Endodermal cell (in vitro differentiated cells): ENCODE measurements around the gene KIF5C. TPM values are rescaled to one million over a fixed set of nuclear protein-coding genes. Genes with fewer than 3 reads are reported as not detected.

Experiments used
- DNase-seq: peaks from one replicate; pipeline ENCODE4 v3.0.0-alpha.2; 2017
- H3K27ac ChIP-seq: 2 replicates; pipeline ENCODE4 v1.5.1; 2013; ENCODE audit warnings: mild to moderate bottlenecking, low read depth, low read length, moderate library complexity
- H3K27me3 ChIP-seq: 2 replicates; pipeline ENCODE4 v1.6.1; 2013; ENCODE audit warnings: mild to moderate bottlenecking, low read length, moderate library complexity; ENCODE audit not compliant: insufficient read depth, control insufficient read depth, poor library complexity, severe bottlenecking
- H3K36me3 ChIP-seq: 2 replicates; pipeline ENCODE4 v1.7.0; 2013; ENCODE audit warnings: mild to moderate bottlenecking, low read length, moderate library complexity; ENCODE audit not compliant: control insufficient read depth, insufficient read depth
- H3K4me1 ChIP-seq: one replicate; pipeline ENCODE4 v1.7.0; 2013; ENCODE audit warnings: low read length; ENCODE audit not compliant: control insufficient read depth, insufficient read depth
- H3K4me3 ChIP-seq: 2 replicates; pipeline ENCODE4 v1.5.1; 2013; ENCODE audit warnings: mild to moderate bottlenecking, low read length, moderate library complexity
- H3K9ac ChIP-seq: 2 replicates; pipeline ENCODE4 v1.6.1; 2013; ENCODE audit warnings: mild to moderate bottlenecking, low read length, moderate library complexity; ENCODE audit not compliant: poor library complexity, severe bottlenecking; ENCODE audit errors: extremely low read depth
- H3K9me3 ChIP-seq: 2 replicates; pipeline ENCODE4 v1.6.1; 2013; ENCODE audit warnings: mild to moderate bottlenecking, low read length, moderate library complexity; ENCODE audit not compliant: control insufficient read depth
- H3K27ac Mint-ChIP-seq: 2 replicates; pipeline ENCODE4 v1.8.0; 2020; ENCODE audit warnings: mixed read lengths
- H3K27me3 Mint-ChIP-seq: 2 replicates; pipeline ENCODE4 v1.8.0; 2021; ENCODE audit warnings: mild to moderate bottlenecking, mixed read lengths; ENCODE audit not compliant: insufficient read depth
- H3K36me3 Mint-ChIP-seq: 2 replicates; pipeline ENCODE4 v1.8.0; 2020; ENCODE audit warnings: low read depth, mixed read lengths
- H3K4me1 Mint-ChIP-seq: 2 replicates; pipeline ENCODE4 v1.8.0; 2020; ENCODE audit warnings: mixed read lengths
- H3K4me3 Mint-ChIP-seq: 2 replicates; pipeline ENCODE4 v1.8.0; 2020; ENCODE audit warnings: mild to moderate bottlenecking, moderate library complexity, mixed read lengths
- H3K9me3 Mint-ChIP-seq: 2 replicates; pipeline ENCODE4 v1.8.0; 2020; ENCODE audit warnings: mild to moderate bottlenecking, mixed read lengths
- CTCF ChIP-seq: fragments of 200-600 bp; sonication (generic); conservative IDR thresholded peaks from 2 replicates; pipeline ENCODE4 v1.5.0; 2021; ENCODE audit warnings: antibody characterized with exemption, mild to moderate bottlenecking
- WGBS, 2 experiments: methylation state at CpG; one replicate each; pipeline versions ENCODE4 v1.1.5 to v1.1.7; 2013; ENCODE audit warnings: missing lambda C conversion rate in 2 of 2, mixed read lengths in 1 of 2; ENCODE audit not compliant: insufficient coverage in 1 of 2, insufficient read length in 1 of 2; 5-methylcytosine and 5-hydroxymethylcytosine counted together
- total RNA-seq, 2 donors: library from RNA; stranded (reverse); fragmentation: NEBNext Ultra II Directional in 1 of 2; extraction: Animal tissue kit (Norgen Biotek cat#: 25700) in 1 of 2; gene quantifications; 2 replicates in 1 of 2; 3 replicates in 1 of 2; pipeline ENCODE4 v1.2.1, GENCODE V29; 2021

The KIF5C gene
- total RNA-seq, 2 donors from 2014 or later: 39.1 to 41.9 TPM

GRCh38 chr2:148959745-148960144, 84.7 kb downstream of the KIF5C start:
- H3K4me1 Mint-ChIP-seq: no peaks in the 10 kb centered on the region
- DNase-seq: no peak
- no peaks in the 10 kb centered on the region for H3K9me3 ChIP-seq
- peaks cover 41% of the 10 kb centered on the region for H3K36me3 Mint-ChIP-seq
- no peaks in the 10 kb centered on the region for H3K9me3 Mint-ChIP-seq
- H3K4me3 Mint-ChIP-seq: no peak overlapping the region
- no peak overlapping the region for H3K27ac Mint-ChIP-seq
- H3K27me3 ChIP-seq: no peaks in the 10 kb centered on the region
- H3K36me3 ChIP-seq: peaks cover 28% of the 10 kb centered on the region
- no peaks in the 10 kb centered on the region for H3K4me1 ChIP-seq
- no peak overlapping the region for H3K27ac ChIP-seq
- peaks cover 2% of the 10 kb centered on the region for H3K27me3 Mint-ChIP-seq
- no peak overlapping the region for H3K4me3 ChIP-seq
- 94 to 97% methylated on average over 4 to 5 of the region's 5 CpGs for WGBS, 2 experiments
- peak; percentile 38 for TF ChIP-seq CTCF
- H3K9ac ChIP-seq: no peak overlapping the region

- no peak for DNase-seq
- Mint-ChIP-seq H3K27me3 (peaks cover 3% of the 10 kb centered on the region), H3K4me3 (no peak overlapping the region), H3K27ac (no peak overlapping the region), H3K36me3 (peaks cover 41% of the 10 kb centered on the region), H3K9me3 (no peaks in the 10 kb centered on the region), H3K4me1 (no peaks in the 10 kb centered on the region)
- no peak for TF ChIP-seq CTCF
- Histone ChIP-seq H3K36me3 (peaks cover 26% of the 10 kb centered on the region), H3K4me1 (no peaks in the 10 kb centered on the region), H3K9me3 (no peaks in the 10 kb centered on the region), H3K9ac (no peak overlapping the region), H3K27ac (no peak overlapping the region), H3K4me3 (no peak overlapping the region), H3K27me3 (no peaks in the 10 kb centered on the region)
- 86 to 98% methylated on average over 1 to 3 of the region's 3 CpGs for WGBS, 2 experiments
Observed at GRCh38 chr2:148960483-148960882, 85.5 kb downstream of the KIF5C start.

GRCh38 chr2:148963461-148963860, 88.4 kb downstream of the KIF5C start:
- peaks cover 27% of the 10 kb centered on the region for H3K36me3 Mint-ChIP-seq
- no peak for TF ChIP-seq CTCF

More at GRCh38 chr2:148963461-148963860, 88.4 kb downstream of the KIF5C start:
- no peak overlapping the region for H3K4me3 ChIP-seq
- no peak for DNase-seq
- Mint-ChIP-seq H3K27ac (no peak overlapping the region), H3K9me3 (no peaks in the 10 kb centered on the region), H3K4me3 (no peak overlapping the region), H3K27me3 (peaks cover 2% of the 10 kb centered on the region), H3K4me1 (no peaks in the 10 kb centered on the region)
- H3K9me3 ChIP-seq: no peaks in the 10 kb centered on the region
- H3K27ac ChIP-seq: no peak overlapping the region
- peaks cover 14% of the 10 kb centered on the region for H3K36me3 ChIP-seq
- no peaks in the 10 kb centered on the region for H3K27me3 ChIP-seq
- WGBS, 2 experiments: 95 to 96% methylated on average over 3 of the region's 3 CpGs
- H3K4me1 ChIP-seq: no peaks in the 10 kb centered on the region
- H3K9ac ChIP-seq: no peak overlapping the region
